HepG2 (cell line): Measurements from ENCODE around the gene INPP5K. TPM values are rescaled to one million over a fixed set of nuclear protein-coding genes. Genes with fewer than 3 reads are reported as not detected.

Experiments
- BCL6 ChIP-seq: IDR thresholded peaks from 2 replicates; pipeline ENCODE4 v1.6.1; 2016; ENCODE audit warnings: missing genetic modification reagents, missing compliant biosample characterization
- FLYWCH1 ChIP-seq: sonication (generic); formaldehyde crosslinking; IDR thresholded peaks from 2 replicates; pipeline ENCODE4 v1.8.1; 2023; ENCODE audit warnings: mild to moderate bottlenecking, missing genetic modification reagents
- FOSL2 ChIP-seq: sonication (generic); formaldehyde crosslinking; IDR thresholded peaks from 2 replicates; pipeline ENCODE4 v1.4.0; 2020; ENCODE audit warnings: missing genetic modification reagents
- FOXK2 ChIP-seq: fragments of 450-650 bp; IDR thresholded peaks from 2 replicates; pipeline ENCODE4 v1.6.1; 2016
- HDAC1 ChIP-seq: sonication (generic); formaldehyde crosslinking; IDR thresholded peaks from 2 replicates; pipeline ENCODE4 v1.5.1; 2020; ENCODE audit warnings: mild to moderate bottlenecking, missing genetic modification reagents
- HNRNPUL1 ChIP-seq: fragments of 200-400 bp; formaldehyde crosslinking; IDR thresholded peaks from 2 replicates; pipeline ENCODE4 v1.6.1; 2017; ENCODE audit warnings: low read depth, mild to moderate bottlenecking, low read length, moderate library complexity
- IKZF4 ChIP-seq: sonication (generic); formaldehyde crosslinking; IDR thresholded peaks from 2 replicates; pipeline ENCODE4 v1.5.1; 2020; ENCODE audit warnings: borderline replicate concordance, mild to moderate bottlenecking, low read depth, missing genetic modification reagents; ENCODE audit errors: not compliant biosample characterization
- KDM2A ChIP-seq: sonication (generic); formaldehyde crosslinking; IDR thresholded peaks from 2 replicates; pipeline ENCODE4 v1.4.0; 2020; ENCODE audit warnings: low read depth, missing genetic modification reagents, borderline replicate concordance
- POLR2A ChIP-seq, 2 experiments: IDR thresholded peaks; 2 replicates each; pipeline ENCODE4 v1.6.1; 2011; ENCODE audit warnings: low read depth in 2 of 2, low read length in 2 of 2, mild to moderate bottlenecking in 1 of 2, moderate library complexity in 1 of 2; ENCODE audit not compliant: insufficient read depth in 1 of 2
- PRPF4 ChIP-seq: fragments of 200-400 bp; formaldehyde crosslinking; IDR thresholded peaks from 2 replicates; pipeline ENCODE4 v1.6.1; 2016; ENCODE audit warnings: low read length, low read depth; ENCODE audit not compliant: poor library complexity, severe bottlenecking
- SRF ChIP-seq: IDR thresholded peaks from 2 replicates; pipeline ENCODE4 v1.6.1; 2011; ENCODE audit warnings: mild to moderate bottlenecking, low read depth, low read length, moderate library complexity
- TAF15 ChIP-seq: fragments of 200-400 bp; formaldehyde crosslinking; IDR thresholded peaks from one replicate; pipeline ENCODE4 v1.6.1; 2018; ENCODE audit warnings: mild to moderate bottlenecking, low read depth, low read length; ENCODE audit not compliant: poor library complexity, severe bottlenecking
- THRA ChIP-seq: sonication (generic); formaldehyde crosslinking; IDR thresholded peaks from 2 replicates; pipeline ENCODE4 v1.4.0; 2020; ENCODE audit warnings: missing genetic modification reagents, borderline replicate concordance
- ZNF24 ChIP-seq: fragments of 450-650 bp; IDR thresholded peaks from 2 replicates; pipeline ENCODE4 v1.6.1; 2017; ENCODE audit warnings: antibody characterized with exemption, mild to moderate bottlenecking
- ZNF274 ChIP-seq: sonication (generic); formaldehyde crosslinking; IDR thresholded peaks from 2 replicates; pipeline ENCODE4 v1.5.1; 2020; ENCODE audit warnings: mild to moderate bottlenecking, missing genetic modification reagents
- ZNF281 ChIP-seq: sonication (generic); formaldehyde crosslinking; IDR thresholded peaks from 2 replicates; pipeline ENCODE4 v1.4.0; 2020; ENCODE audit warnings: missing genetic modification reagents, borderline replicate concordance
- ZNF564 ChIP-seq: sonication (generic); formaldehyde crosslinking; IDR thresholded peaks from 2 replicates; pipeline ENCODE4 v1.8.1; 2023; ENCODE audit warnings: mild to moderate bottlenecking, missing genetic modification reagents
- ZNF768 ChIP-seq: sonication (generic); formaldehyde crosslinking; IDR thresholded peaks from 2 replicates; pipeline ENCODE4 v1.4.0; 2020; ENCODE audit warnings: missing genetic modification reagents
- ZNF790 ChIP-seq: sonication (generic); formaldehyde crosslinking; IDR thresholded peaks from 2 replicates; pipeline ENCODE4 v1.8.0; 2022; ENCODE audit warnings: missing genetic modification reagents, mild to moderate bottlenecking, borderline replicate concordance
- polyA plus RNA-seq, 8 experiments: library from polyadenylated mRNA; depleted of rRNA in 3 of 8; stranded (reverse) in 7 of 8; unstranded in 1 of 8; fragments of >200 nt; fragmentation: Illumina TruSeq in 4 of 8; extraction: Trizol in 4 of 8; gene quantifications; 2 replicates each; pipeline versions ENCODE4 v1.2.1 to v1.2.3, GENCODE V29; 2011 to 2016; ENCODE audit warnings: low read depth in 4 of 8, missing spikeins in 1 of 8, mixed read lengths in 1 of 8; ENCODE audit not compliant: insufficient read depth in 1 of 8
- total RNA-seq, 5 experiments: library from RNA; depleted of rRNA; stranded (reverse); fragments of >200 nt; fragmentation: Illumina TruSeq; extraction: Trizol; gene quantifications; 2 replicates each; pipeline ENCODE4 v1.2.3, GENCODE V29; 2016; ENCODE audit warnings: low read depth in 1 of 5
- TF ChIP-seq, protein P1 (sequence below): sonication (generic); formaldehyde crosslinking; IDR thresholded peaks from 2 replicates; pipeline ENCODE4 v1.5.1; 2020; ENCODE audit warnings: missing genetic modification reagents, mild to moderate bottlenecking, borderline replicate concordance
- TF ChIP-seq, protein P2 (sequence below): sonication (generic); formaldehyde crosslinking; IDR thresholded peaks from 2 replicates; pipeline ENCODE4 v1.5.0; 2020; ENCODE audit warnings: missing genetic modification reagents

INPP5K gene
- total and polyA plus RNA-seq, 2 of the 13 experiments (the other 11 are each of a cell fraction or from before 2014, with no cell fraction given): 4.8 to 9.6 TPM

DNA sequence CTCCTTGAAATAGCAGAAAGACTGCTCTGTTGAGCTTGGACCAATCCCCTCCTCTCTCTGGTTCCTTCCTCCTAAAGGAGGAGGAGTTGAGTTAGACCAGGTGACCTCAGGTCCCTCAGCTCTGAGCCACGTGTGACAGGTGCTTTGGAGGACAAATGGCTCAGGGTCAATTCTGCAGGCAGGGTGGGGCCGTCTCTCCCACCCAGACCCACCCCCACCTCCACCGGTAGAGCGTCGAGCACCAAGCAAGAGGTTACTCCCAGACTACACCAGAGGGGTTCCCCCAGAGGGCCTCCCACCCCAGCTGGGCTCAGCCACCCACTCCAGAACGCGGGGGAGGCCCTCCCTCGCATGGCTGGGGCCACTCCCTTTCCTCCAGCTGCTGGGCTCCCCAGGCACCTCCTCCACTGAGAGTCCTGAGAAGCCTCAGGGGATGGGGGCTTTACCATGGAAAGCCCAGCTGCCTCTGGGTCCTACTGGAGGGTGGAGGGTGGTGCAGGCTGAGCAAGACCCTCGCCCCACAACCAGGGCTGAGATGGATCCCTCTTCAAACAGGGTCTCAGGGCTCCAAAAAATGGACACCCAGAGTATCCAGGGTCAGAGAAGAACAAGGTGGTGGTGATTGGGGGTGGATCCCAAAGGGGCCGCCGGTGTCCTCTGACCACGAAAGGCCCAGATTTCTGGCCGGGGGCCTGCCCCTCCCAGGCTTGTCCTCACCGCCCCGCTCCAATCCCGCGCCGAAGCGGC, 31.6 kb downstream of the INPP5K start (continued):
- TF ChIP-seq HDAC1 (CRISPR knock-in tag): 0 out of 2 replicates have a peak, but pooled peaks have one; percentile 38
- TF ChIP-seq SRF: no peak
- no peak for TF ChIP-seq IKZF4 (CRISPR knock-in tag)
- no peak for TF ChIP-seq ZNF24
- no peak for TF ChIP-seq ZNF790 (CRISPR knock-in tag)
- TF ChIP-seq THRA (CRISPR knock-in tag): no peak
- no peak for TF ChIP-seq ZNF274 (CRISPR knock-in tag)
- TF ChIP-seq BCL6 (CRISPR knock-in tag): no peak
- peak in 1 of 2 experiments; percentile 18; a peak in 1 of 4 replicates for TF ChIP-seq POLR2A (IDR thresholded peaks at IDR 0.05; ENCODE audit: insufficient read depth in 1 of 2, low read depth in 2 of 2, low read length in 2 of 2)
- TF ChIP-seq FLYWCH1 (CRISPR knock-in tag): no peak
- TF ChIP-seq ZNF768: 0 out of 2 replicates have a peak, but pooled peaks have one; percentile 9
- 0 out of 2 replicates have a peak, but pooled peaks have one; percentile 4 for TF ChIP-seq FOSL2 (CRISPR knock-in tag)
- no peak for TF ChIP-seq HNRNPUL1
- TF ChIP-seq, protein P1, sequence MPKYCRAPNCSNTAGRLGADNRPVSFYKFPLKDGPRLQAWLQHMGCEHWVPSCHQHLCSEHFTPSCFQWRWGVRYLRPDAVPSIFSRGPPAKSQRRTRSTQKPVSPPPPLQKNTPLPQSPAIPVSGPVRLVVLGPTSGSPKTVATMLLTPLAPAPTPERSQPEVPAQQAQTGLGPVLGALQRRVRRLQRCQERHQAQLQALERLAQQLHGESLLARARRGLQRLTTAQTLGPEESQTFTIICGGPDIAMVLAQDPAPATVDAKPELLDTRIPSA: no peak
- TF ChIP-seq, protein P2, sequence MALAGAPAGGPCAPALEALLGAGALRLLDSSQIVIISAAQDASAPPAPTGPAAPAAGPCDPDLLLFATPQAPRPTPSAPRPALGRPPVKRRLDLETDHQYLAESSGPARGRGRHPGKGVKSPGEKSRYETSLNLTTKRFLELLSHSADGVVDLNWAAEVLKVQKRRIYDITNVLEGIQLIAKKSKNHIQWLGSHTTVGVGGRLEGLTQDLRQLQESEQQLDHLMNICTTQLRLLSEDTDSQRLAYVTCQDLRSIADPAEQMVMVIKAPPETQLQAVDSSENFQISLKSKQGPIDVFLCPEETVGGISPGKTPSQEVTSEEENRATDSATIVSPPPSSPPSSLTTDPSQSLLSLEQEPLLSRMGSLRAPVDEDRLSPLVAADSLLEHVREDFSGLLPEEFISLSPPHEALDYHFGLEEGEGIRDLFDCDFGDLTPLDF (CRISPR knock-in tag): no peak
- no peak; the same call in none of the 2 replicates for TF ChIP-seq KDM2A
- no peak for TF ChIP-seq PRPF4
- TF ChIP-seq TAF15: no peak
- TF ChIP-seq ZNF281 (CRISPR knock-in tag): peak; percentile 39; the same call in 1 of the 2 replicates
- no peak for TF ChIP-seq ZNF564
- TF ChIP-seq FOXK2: no peak
